Left cardiac atrium (tissue), 4 donors: Measurements from ENCODE around the gene ZFP69. TPM values are rescaled to one million over a fixed set of nuclear protein-coding genes. Genes with fewer than 3 reads are reported as not detected.

Source experiments
- ATAC-seq, 2 donors: fragments of 200-7000 bp; cut with Tn5 transposase; one replicate each; pipeline ENCODE4 v1.9.1; 2020; ENCODE audit warnings: mild to moderate bottlenecking in 2 of 2, moderate library complexity in 2 of 2
- DNase-seq: peaks from one replicate; pipeline ENCODE4 v3.0.0-alpha.2; 2020
- intact Hi-C, 2 donors: fragments of 100-400 bp; cut with DNase I; formaldehyde crosslinking; loops; one replicate each; pipeline versions ENCODE4 v1.14.1 to v1.15.1; 2022 to 2023
- long read RNA-seq: library from polyadenylated mRNA; unstranded; transcript quantifications from one replicate; pipeline ENCODE4 v2.0.0, GENCODE V29; 2021
- total RNA-seq, 2 donors: library from RNA; stranded (reverse); fragmentation: NEBNext Ultra II Directional; extraction: Animal tissue kit (Norgen Biotek cat#: 25700); gene quantifications; one replicate each; pipeline ENCODE4 v1.2.1, GENCODE V29; 2021
- donor health status: DM: no; HTN: yes; CAD: no.
- donor health status: DM: no; HTN: yes; CAD: no; lungs with severe emphysema.
- donor health status: DM: yes; HTN: yes; CAD: no.
- donor health status: Dilated cardiomyopathy.

The ZFP69 gene
- total RNA-seq, result 1 to 10 TPM; 2.3 to 2.5 TPM
- long read RNA-seq, result 0 reads

GRCh38 chr1:40476924-40477677 is at the start of gene ZFP69:
Gene ZFP69, plus strand, starts transcription at chr1:40477290. Its CDS starts 2,072 bp downstream, at chr1:40479362.
- peak; percentile 86 for DNase-seq
- peak; percentile 94 to 99 for ATAC-seq
- intact Hi-C loops, result no loop called here

- ATAC-seq (no peak), DNase-seq (no peak)
- intact Hi-C loops, result no loop called here
Measured at GRCh38 chr1:40431385-40431784, 45.7 kb upstream of the ZFP69 start.

- DNase-seq (no peak), ATAC-seq (peak in 1 of 2 donors; percentile 15)
- intact Hi-C loops, result no loop called here
Measured at GRCh38 chr1:40432644-40433390, 44.3 kb upstream of the ZFP69 start.

GRCh38 chr1:40435471-40435870 is 41.6 kb upstream of the ZFP69 start:
- intact Hi-C loops, result no loop called here
- ATAC-seq (peak in 1 of 2 donors; percentile 42), DNase-seq (no peak)

GRCh38 chr1:40435876-40436275 is 41.2 kb upstream of the ZFP69 start:
- intact Hi-C loops, result no loop called here
- no peak for DNase-seq
- peak in 1 of 2 donors; percentile 25 for ATAC-seq

GRCh38 chr1:40438391-40439015 is 38.6 kb upstream of the ZFP69 start:
- no peak for DNase-seq
- intact Hi-C loops, result no loop called here
- ATAC-seq, result peak in 1 of 2 donors; percentile 45

GRCh38 chr1:40439247-40439646 is 37.8 kb upstream of the ZFP69 start:
- DNase-seq (no peak), ATAC-seq (no peak)
- intact Hi-C loops, result no loop called here

GRCh38 chr1:40449684-40450494 is 27.2 kb upstream of the ZFP69 start, which contains the start of gene ZFP69B:
Gene ZFP69B, plus strand, starts transcription at chr1:40450476. Its CDS starts 486 bp downstream, at chr1:40450962.
- ATAC-seq (peak; percentile 99 to 100), DNase-seq (peak; percentile 95)
- intact Hi-C loops, result no loop called here

GRCh38 chr1:40450495-40451237 is 26.4 kb upstream of the ZFP69 start:
- DNase-seq, result peak; percentile 46
- ATAC-seq, result peak; percentile 10 to 42
- intact Hi-C loops, result no loop called here

GRCh38 chr1:40451238-40451585 is 25.9 kb upstream of the ZFP69 start:
- ATAC-seq, result no peak
- no peak for DNase-seq
- intact Hi-C loops, result no loop called here

- ATAC-seq (no peak), DNase-seq (no peak)
- intact Hi-C loops, result no loop called here
Measured at GRCh38 chr1:40454873-40455272, 22.2 kb upstream of the ZFP69 start.

GRCh38 chr1:40462956-40463590 is 14.0 kb upstream of the ZFP69 start:
- intact Hi-C loops, result no loop called here
- no peak for ATAC-seq
- no peak for DNase-seq

- intact Hi-C loops, result no loop called here
- ATAC-seq (no peak), DNase-seq (no peak)
Measured at GRCh38 chr1:40469327-40469726, 7.8 kb upstream of the ZFP69 start.

GRCh38 chr1:40475268-40475667 is 1.8 kb upstream of the ZFP69 start:
- intact Hi-C loops, result no loop called here
- DNase-seq (no peak), ATAC-seq (no peak)

GRCh38 chr1:40477678-40478053 is 576 bp downstream of the ZFP69 start:
- intact Hi-C loops, result no loop called here
- DNase-seq, result peak; percentile 25
- peak; percentile 59 to 60 for ATAC-seq

- no peak for DNase-seq
- intact Hi-C loops, result no loop called here
- ATAC-seq, result no peak
Measured at GRCh38 chr1:40478276-40478675, 1.2 kb downstream of the ZFP69 start.

- DNase-seq (no peak), ATAC-seq (no peak)
- intact Hi-C loops, result no loop called here
Measured at GRCh38 chr1:40479156-40479555, 2.1 kb downstream of the ZFP69 start.

- intact Hi-C loops, result no loop called here
- DNase-seq, result no peak
- ATAC-seq, result no peak
Measured at GRCh38 chr1:40495315-40495903, 18.3 kb downstream of the ZFP69 start.
